ENCODE data around the gene GYPE.
"Not testable (repeated sequence)": the region's sequence is repeated elsewhere in the genome, so short reads cannot be mapped to it uniquely, and the experiment has no call there.

DNA sequence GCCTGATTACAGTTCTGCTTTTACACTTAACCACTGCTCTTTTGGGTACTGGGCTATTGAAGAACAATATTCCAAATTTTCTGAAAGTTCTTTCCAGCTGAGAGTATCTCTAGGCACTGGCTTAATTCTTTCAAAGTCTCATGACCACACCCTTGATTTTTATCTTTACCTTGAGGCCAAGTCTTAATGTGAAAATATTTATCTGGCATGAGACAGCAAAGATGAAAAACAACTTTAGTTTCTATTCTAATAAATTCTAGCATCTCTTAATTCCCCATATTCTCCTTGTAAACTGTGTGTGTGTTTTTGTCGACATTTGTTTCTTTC lies 61.9 kb downstream of the GYPE start:
- TF ChIP-seq GABPA (IDR thresholded peaks at IDR 0.05 in 1 of 2, conservative IDR thresholded peaks at IDR 0.05 in 1 of 2), result not testable (repeated sequence)
- TF ChIP-seq, protein P1, sequence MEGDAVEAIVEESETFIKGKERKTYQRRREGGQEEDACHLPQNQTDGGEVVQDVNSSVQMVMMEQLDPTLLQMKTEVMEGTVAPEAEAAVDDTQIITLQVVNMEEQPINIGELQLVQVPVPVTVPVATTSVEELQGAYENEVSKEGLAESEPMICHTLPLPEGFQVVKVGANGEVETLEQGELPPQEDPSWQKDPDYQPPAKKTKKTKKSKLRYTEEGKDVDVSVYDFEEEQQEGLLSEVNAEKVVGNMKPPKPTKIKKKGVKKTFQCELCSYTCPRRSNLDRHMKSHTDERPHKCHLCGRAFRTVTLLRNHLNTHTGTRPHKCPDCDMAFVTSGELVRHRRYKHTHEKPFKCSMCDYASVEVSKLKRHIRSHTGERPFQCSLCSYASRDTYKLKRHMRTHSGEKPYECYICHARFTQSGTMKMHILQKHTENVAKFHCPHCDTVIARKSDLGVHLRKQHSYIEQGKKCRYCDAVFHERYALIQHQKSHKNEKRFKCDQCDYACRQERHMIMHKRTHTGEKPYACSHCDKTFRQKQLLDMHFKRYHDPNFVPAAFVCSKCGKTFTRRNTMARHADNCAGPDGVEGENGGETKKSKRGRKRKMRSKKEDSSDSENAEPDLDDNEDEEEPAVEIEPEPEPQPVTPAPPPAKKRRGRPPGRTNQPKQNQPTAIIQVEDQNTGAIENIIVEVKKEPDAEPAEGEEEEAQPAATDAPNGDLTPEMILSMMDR (IDR thresholded peaks at IDR 0.05; ENCODE audit: low read depth, low read length, missing input control), result not testable (repeated sequence)
